Measurements from ENCODE around the gene ELMO1.

ELMO1 gene

GRCh38 chr7:37410305-37411229 lies 38.1 kb downstream of the ELMO1 start:
- no peak for DNase-seq (ENCODE audit: low read depth in 1 of 2, low spot score in 1 of 2)

- no peak for DNase-seq (ENCODE audit: low read depth in 1 of 2, low spot score in 1 of 2)
Measured at GRCh38 chr7:37409461-37409860, 39.2 kb downstream of the ELMO1 start.

GRCh38 chr7:37408291-37409228 lies 40.1 kb downstream of the ELMO1 start:
- DNase-seq (ENCODE audit: low read depth in 1 of 2, low spot score in 1 of 2): peak in 1 of 2 donors; percentile 48

GRCh38 chr7:37405603-37406122 lies 43.0 kb downstream of the ELMO1 start:
- no peak for DNase-seq (ENCODE audit: low read depth in 1 of 2, low spot score in 1 of 2)

- no peak for DNase-seq (ENCODE audit: low read depth in 1 of 2, low spot score in 1 of 2)
Measured at GRCh38 chr7:37405128-37405527, 43.5 kb downstream of the ELMO1 start.

- DNase-seq (ENCODE audit: low read depth in 1 of 2, low spot score in 1 of 2): no peak
Measured at GRCh38 chr7:37399876-37400421, 48.7 kb downstream of the ELMO1 start.

GRCh38 chr7:37398403-37398802 lies 50.3 kb downstream of the ELMO1 start:
- no peak for DNase-seq (ENCODE audit: low read depth in 1 of 2, low spot score in 1 of 2)

- no peak for DNase-seq (ENCODE audit: low read depth in 1 of 2, low spot score in 1 of 2)
Measured at GRCh38 chr7:37395618-37396259, 52.9 kb downstream of the ELMO1 start.

- DNase-seq (ENCODE audit: low read depth in 1 of 2, low spot score in 1 of 2): no peak
Measured at GRCh38 chr7:37394158-37394557, 54.5 kb downstream of the ELMO1 start.

GRCh38 chr7:37393476-37393875 lies 55.2 kb downstream of the ELMO1 start:
- DNase-seq (ENCODE audit: low read depth in 1 of 2, low spot score in 1 of 2): no peak

GRCh38 chr7:37392673-37393017 lies 56.0 kb downstream of the ELMO1 start:
- no peak for DNase-seq (ENCODE audit: low read depth in 1 of 2, low spot score in 1 of 2)

GRCh38 chr7:37391791-37392672 lies 56.6 kb downstream of the ELMO1 start:
- DNase-seq (ENCODE audit: low read depth in 1 of 2, low spot score in 1 of 2): no peak

GRCh38 chr7:37390114-37390513 lies 58.5 kb downstream of the ELMO1 start:
- DNase-seq (ENCODE audit: low read depth in 1 of 2, low spot score in 1 of 2): no peak

- no peak for DNase-seq (ENCODE audit: low read depth in 1 of 2, low spot score in 1 of 2)
Measured at GRCh38 chr7:37388811-37389210, 59.9 kb downstream of the ELMO1 start.

GRCh38 chr7:37385787-37386186 lies 62.9 kb downstream of the ELMO1 start:
- DNase-seq (ENCODE audit: low read depth in 1 of 2, low spot score in 1 of 2): no peak

- DNase-seq (ENCODE audit: low read depth in 1 of 2, low spot score in 1 of 2): no peak
Measured at GRCh38 chr7:37382546-37383088, 66.0 kb downstream of the ELMO1 start.

GRCh38 chr7:37380831-37381230 lies 67.8 kb downstream of the ELMO1 start:
- no peak for DNase-seq (ENCODE audit: low read depth in 1 of 2, low spot score in 1 of 2)

- no peak for DNase-seq (ENCODE audit: low read depth in 1 of 2, low spot score in 1 of 2)
Measured at GRCh38 chr7:37379546-37380277, 69.0 kb downstream of the ELMO1 start.

- DNase-seq (ENCODE audit: low read depth in 1 of 2, low spot score in 1 of 2): no peak
Measured at GRCh38 chr7:37377231-37377630, 71.4 kb downstream of the ELMO1 start.
